HEK293T (cell line): Measurements from ENCODE around the gene NCKAP5L.

Source experiments
- ARNT ChIP-seq: fragments of 450-650 bp; IDR thresholded peaks from 2 replicates; pipeline ENCODE4 v1.6.1; 2017; ENCODE audit warnings: mild to moderate bottlenecking
- BHLHE40 ChIP-seq: fragments of 450-650 bp; IDR thresholded peaks from 2 replicates; pipeline ENCODE4 v1.6.1; 2016; ENCODE audit warnings: mild to moderate bottlenecking, moderate library complexity, borderline replicate concordance
- SP1 ChIP-seq: fragments of 450-650 bp; IDR thresholded peaks from 2 replicates; pipeline ENCODE4 v1.6.1; 2017

DNA sequence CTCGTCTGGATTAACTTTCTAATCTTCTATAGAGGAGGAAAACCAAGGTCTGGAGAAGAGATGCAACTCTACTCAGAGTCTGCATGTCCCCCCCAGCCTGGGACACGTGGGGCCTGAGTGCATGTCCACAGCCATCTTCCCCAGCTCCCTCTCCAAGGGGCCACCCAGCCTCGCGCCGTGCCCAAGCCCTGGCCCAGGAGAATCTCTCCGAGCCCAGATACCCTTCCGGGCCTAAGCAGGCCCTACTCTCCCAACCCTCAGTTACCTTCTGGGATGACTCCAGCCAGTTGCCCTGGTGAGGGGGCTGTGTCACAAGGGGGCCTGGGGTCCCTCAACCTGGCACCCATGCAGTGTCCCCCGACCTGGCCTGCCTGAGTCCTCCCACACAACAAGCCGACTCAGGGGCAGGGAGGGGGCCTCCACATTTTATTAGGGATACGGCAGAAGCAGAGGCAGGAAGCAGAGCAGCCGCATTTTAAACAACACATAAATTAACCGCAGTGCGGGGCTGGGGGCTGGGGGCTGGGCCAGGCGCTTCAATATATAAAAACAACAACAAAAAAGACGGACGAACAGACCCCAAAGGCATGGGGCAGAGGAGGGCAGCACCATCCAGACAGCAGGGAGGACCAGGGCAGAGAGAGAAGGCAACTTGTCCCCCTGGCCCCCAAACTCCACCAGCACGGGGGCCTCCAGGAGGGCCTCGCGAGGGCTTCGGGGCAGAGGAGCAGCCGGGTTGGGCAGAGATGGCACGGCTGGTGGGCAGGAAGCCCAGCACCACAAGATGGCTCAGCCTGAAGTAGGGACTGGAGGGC lies 37.3 kb downstream of the NCKAP5L start:
- TF ChIP-seq BHLHE40, result no peak
- TF ChIP-seq SP1, result no peak
- TF ChIP-seq ARNT, result no peak
